IMR-90 (cell line): Measurements from ENCODE around the gene TFPI. TPM values are rescaled to one million over a fixed set of nuclear protein-coding genes. Genes with fewer than 3 reads are reported as not detected.

ENCODE experiments used
- ATAC-seq: fragments of 200-7000 bp; cut with Tn5 transposase; 2 replicates; pipeline ENCODE4 v1.9.1; 2020; ENCODE audit warnings: low read depth, mild to moderate bottlenecking, moderate library complexity
- BruUV-seq: library from RNA; stranded (reverse); fragments of 400-500 nt; replicated peaks from 2 replicates; lab custom pipeline; 2021; lab: Mats Ljungman, UMichigan
- CTCF ChIA-PET: fragments of 300-600 bp; formaldehyde crosslinking; extraction: SDS; loops from one replicate; lab custom pipeline; 2021; ENCODE audit warnings: antibody characterized with exemption; lab: Yijun Ruan, JAX
- POLR2A ChIA-PET: fragments of 300-600 bp; sonication (Branson Sonifier 250); formaldehyde crosslinking; loops from one replicate; lab custom pipeline; 2022; ENCODE audit warnings: antibody characterized with exemption; ENCODE audit not compliant: unreplicated experiment; lab: Charles Lee
- DNase-seq: peaks from one replicate; pipeline ENCODE4 v3.0.0; 2013
- H2AFZ ChIP-seq: replicated peaks from 2 replicates; pipeline ENCODE3; 2013; ENCODE audit warnings: low read length, mild to moderate bottlenecking; ENCODE audit not compliant: poor library complexity
- H2AK5ac ChIP-seq: 2 replicates; pipeline ENCODE4 v1.6.1; 2013; ENCODE audit warnings: low read depth, low read length, inconsistent platforms
- H2AK9ac ChIP-seq: replicated peaks from 2 replicates; pipeline ENCODE3; 2013; ENCODE audit warnings: mild to moderate bottlenecking, low read depth, low read length, moderate library complexity; ENCODE audit not compliant: poor library complexity
- H2BK120ac ChIP-seq: 2 replicates; pipeline ENCODE4 v1.6.1; 2013; ENCODE audit warnings: low read depth, low read length, inconsistent platforms
- H2BK15ac ChIP-seq: 3 replicates; pipeline ENCODE4 v1.6.1; 2013; ENCODE audit warnings: low read depth, low read length, inconsistent platforms
- H2BK20ac ChIP-seq: 2 replicates; pipeline ENCODE4 v1.6.1; 2013; ENCODE audit warnings: low read depth, mild to moderate bottlenecking, inconsistent platforms, low read length, moderate library complexity
- H2BK5ac ChIP-seq: 2 replicates; pipeline ENCODE4 v1.6.1; 2013; ENCODE audit warnings: mild to moderate bottlenecking, low read depth, low read length, inconsistent platforms; ENCODE audit not compliant: poor library complexity, severe bottlenecking
- H3K14ac ChIP-seq: replicated peaks from 2 replicates; pipeline ENCODE4 v1.6.1; 2013; ENCODE audit warnings: low read depth, low read length, inconsistent platforms
- H3K18ac ChIP-seq: 2 replicates; pipeline ENCODE4 v1.6.1; 2013; ENCODE audit warnings: low read depth, low read length, control low read depth
- H3K23ac ChIP-seq: 2 replicates; pipeline ENCODE4 v1.6.1; 2013; ENCODE audit warnings: low read depth, low read length, inconsistent platforms
- H3K27ac ChIP-seq: 2 replicates; pipeline ENCODE4 v1.5.1; 2013; ENCODE audit warnings: mild to moderate bottlenecking, control low read depth, low read length; ENCODE audit not compliant: insufficient read depth
- H3K27me3 ChIP-seq: 2 replicates; pipeline ENCODE4 v1.6.1; 2013; ENCODE audit warnings: low read length; ENCODE audit not compliant: control insufficient read depth, insufficient read depth
- H3K36me3 ChIP-seq: 2 replicates; pipeline ENCODE4 v1.6.1; 2013; ENCODE audit warnings: low read length, mixed read lengths; ENCODE audit not compliant: control insufficient read depth, insufficient read depth
- H3K4ac ChIP-seq: 2 replicates; pipeline ENCODE4 v1.6.1; 2013; ENCODE audit warnings: low read depth, low read length, inconsistent platforms
- H3K4me1 ChIP-seq: 2 replicates; pipeline ENCODE4 v1.6.1; 2013; ENCODE audit warnings: low read length, mixed read lengths; ENCODE audit not compliant: control insufficient read depth, insufficient read depth
- H3K4me2 ChIP-seq: 2 replicates; pipeline ENCODE4 v1.6.1; 2013; ENCODE audit warnings: low read depth, mild to moderate bottlenecking, control low read depth, low read length, moderate library complexity
- H3K4me3 ChIP-seq: 2 replicates; pipeline ENCODE4 v1.5.1; 2013; ENCODE audit warnings: low read depth, mild to moderate bottlenecking, control low read depth, low read length, moderate library complexity; ENCODE audit not compliant: insufficient read depth
- H3K56ac ChIP-seq: 2 replicates; pipeline ENCODE4 v1.6.1; 2013; ENCODE audit warnings: low read length, inconsistent platforms; ENCODE audit not compliant: insufficient read depth; ENCODE audit errors: extremely low read depth
- H3K79me1 ChIP-seq, 2 experiments: 2 replicates each; pipeline ENCODE4 v1.6.1; 2013; ENCODE audit warnings: low read length in 2 of 2, inconsistent platforms in 1 of 2, low read depth in 1 of 2
- H3K9ac ChIP-seq: 2 replicates; pipeline ENCODE4 v1.6.1; 2013; ENCODE audit warnings: low read depth, low read length, control low read depth
- H3K9me1 ChIP-seq: 2 replicates; pipeline ENCODE4 v1.6.1; 2013; ENCODE audit warnings: low read length, inconsistent platforms; ENCODE audit not compliant: insufficient read depth
- H3K9me3 ChIP-seq: 2 replicates; pipeline ENCODE4 v1.6.1; 2013; ENCODE audit warnings: low read length; ENCODE audit not compliant: control insufficient read depth, insufficient read depth
- H4K20me1 ChIP-seq: 2 replicates; pipeline ENCODE4 v1.6.1; 2013; ENCODE audit warnings: low read length, inconsistent platforms; ENCODE audit not compliant: insufficient read depth
- H4K5ac ChIP-seq: 2 replicates; pipeline ENCODE4 v1.6.1; 2013; ENCODE audit warnings: mild to moderate bottlenecking, low read depth, low read length, control low read depth
- H4K8ac ChIP-seq, 2 experiments: 2 replicates each; pipeline ENCODE4 v1.6.1; 2013; ENCODE audit warnings: low read depth in 2 of 2, low read length in 2 of 2, control low read depth in 1 of 2, inconsistent platforms in 1 of 2
- H4K91ac ChIP-seq: 2 replicates; pipeline ENCODE4 v1.6.1; 2013; ENCODE audit warnings: low read depth, low read length, inconsistent platforms; ENCODE audit not compliant: insufficient read depth
- BHLHE40 ChIP-seq: fragments of 150-350 bp; IDR thresholded peaks from 2 replicates; pipeline ENCODE4 v1.6.1; 2016; ENCODE audit warnings: mild to moderate bottlenecking, low read depth, low read length
- FOS ChIP-seq: fragments of 150-350 bp; IDR thresholded peaks from 2 replicates; pipeline ENCODE4 v1.6.1; 2016; ENCODE audit warnings: low read depth, low read length
- MAFK ChIP-seq: IDR thresholded peaks from 2 replicates; pipeline ENCODE4 v1.6.1; 2012; ENCODE audit warnings: low read depth, low read length, improper control_type of control experiment
- MAZ ChIP-seq: IDR thresholded peaks from 2 replicates; pipeline ENCODE4 v1.6.1; 2012; ENCODE audit warnings: low read depth, mild to moderate bottlenecking, low read length, improper control_type of control experiment, moderate library complexity, borderline replicate concordance
- NFE2L2 ChIP-seq: fragments of 150-350 bp; IDR thresholded peaks from 2 replicates; pipeline ENCODE4 v1.6.1; 2016; ENCODE audit warnings: low read depth, mild to moderate bottlenecking, low read length
- SMC3 ChIP-seq: fragments of 150-350 bp; IDR thresholded peaks from 2 replicates; pipeline ENCODE4 v1.6.1; 2016; ENCODE audit warnings: low read depth, mild to moderate bottlenecking, antibody characterized with exemption, low read length, moderate library complexity
- WGBS, 2 experiments: methylation state at CpG; one replicate each; pipeline versions ENCODE4 v1.1.5 to v1.1.7; 2013; ENCODE audit warnings: missing lambda C conversion rate in 2 of 2; ENCODE audit not compliant: insufficient read length in 1 of 2; ENCODE audit errors: extremely low coverage in 2 of 2; 5-methylcytosine and 5-hydroxymethylcytosine counted together
- dilution Hi-C: fragments of 300-500 bp; cut with HindIII; formaldehyde crosslinking; loops from one replicate; pipeline ENCODE4 v1.14.3; 2018; ENCODE audit warnings: low sequenced_read_pairs; ENCODE audit not compliant: unreplicated experiment
- in situ Hi-C: fragments of 300-500 bp; cut with MboI; formaldehyde crosslinking; loops from 3 replicates; pipeline ENCODE4 v1.14.3; 2019; ENCODE audit warnings: low sequenced_read_pairs, inconsistent platforms, mixed read lengths
- intact Hi-C: fragments of 100-400 bp; cut with micrococcal nuclease; formaldehyde crosslinking; loops from 2 replicates; pipeline ENCODE4 v1.10.0; 2022
- polyA plus RNA-seq, 3 experiments: library from polyadenylated mRNA; depleted of rRNA; stranded (reverse); fragments of >200 nt; gene quantifications; 2 replicates each; pipeline ENCODE4 v1.2.3, GENCODE V29; 2012; ENCODE audit warnings: low replicate concordance in 1 of 3
- total RNA-seq: library from RNA; depleted of rRNA; stranded (reverse); fragments of >200 nt; gene quantifications from 2 replicates; pipeline ENCODE4 v1.2.3, GENCODE V29; 2012

TFPI gene
- total and polyA plus RNA-seq, 2 of the 4 experiments (the other 2 are of a cell fraction) = 33.9 to 83.0 TPM

- no peak overlapping the region for H2AK5ac ChIP-seq
- no peak overlapping the region for H3K23ac ChIP-seq
- no peaks in the 10 kb centered on the region for H3K9me3 ChIP-seq
- H3K9me1 ChIP-seq = no peaks in the 10 kb centered on the region
- no peak overlapping the region for H3K56ac ChIP-seq
- no peak overlapping the region for H3K14ac ChIP-seq
- no peak overlapping the region for H3K4ac ChIP-seq
- peaks cover 13% of the 10 kb centered on the region for H3K36me3 ChIP-seq
- no peak overlapping the region for H2BK20ac ChIP-seq
- TF ChIP-seq BHLHE40 (no peak), FOS (no peak), SMC3 (no peak), MAZ (no peak), NFE2L2 (no peak), MAFK (no peak)
- H3K9ac ChIP-seq = no peak overlapping the region
- no peak overlapping the region for H2BK5ac ChIP-seq
- dilution Hi-C loops (no loop called here), intact Hi-C loops (no loop called here), in situ Hi-C loops (no loop called here)
- H3K27me3 ChIP-seq = no peaks in the 10 kb centered on the region
- no peak overlapping the region for H3K4me2 ChIP-seq
- ATAC-seq = no peak
- no peak overlapping the region for H3K27ac ChIP-seq
- no peak overlapping the region for H2BK15ac ChIP-seq
- H2BK120ac ChIP-seq = no peak overlapping the region
- POLR2A ChIA-PET = no interaction called here
- no peak overlapping the region for H3K18ac ChIP-seq
- H4K8ac ChIP-seq = no peak overlapping the region
- no peak overlapping the region for H2AK9ac ChIP-seq
- CTCF ChIA-PET = no interaction called here
- no peak overlapping the region for H2AFZ ChIP-seq
- no peaks in the 10 kb centered on the region for H4K20me1 ChIP-seq
- no peak for DNase-seq
- H3K79me1 ChIP-seq = peaks cover 0 to 4% of the 10 kb centered on the region in 2 experiments; a peak in 1 of 4 replicates
- BruUV-seq = no TSS peak
- H3K4me3 ChIP-seq = no peak overlapping the region
- no peak overlapping the region for H4K5ac ChIP-seq
- no peak overlapping the region for H4K91ac ChIP-seq
- WGBS, 2 experiments = no CpG with 5 or more reads among the region's 1 CpG
- H3K4me1 ChIP-seq = no peaks in the 10 kb centered on the region
Observed at GRCh38 chr2:187485523-187485922, 68.7 kb downstream of the TFPI start.
